Kidney glomerular epithelial cell (primary cell): ENCODE results near the gene RGL4.

Experiments used
- DNase-seq: peaks from one replicate; lab custom pipeline; 2025; lab: John Stamatoyannopoulos, UW

RGL4 gene

DNA sequence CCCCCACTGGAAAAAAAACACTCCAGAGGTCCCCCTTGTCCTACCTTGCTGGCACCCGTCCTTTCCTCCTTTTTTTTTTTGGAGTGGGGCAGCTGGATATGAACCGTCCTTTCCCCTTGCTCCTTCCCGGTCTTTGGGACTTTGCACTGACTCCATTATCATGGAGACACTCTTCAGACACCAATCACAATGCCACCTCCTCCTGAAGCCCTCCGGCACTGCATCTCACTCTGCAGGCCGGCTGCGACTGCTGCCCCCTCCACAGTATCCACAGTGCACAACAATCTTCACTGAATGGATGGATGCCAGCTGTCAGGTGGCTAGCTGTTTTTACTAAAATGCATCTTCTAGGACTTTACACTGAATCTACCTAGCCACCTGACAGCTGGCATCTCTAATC lies 12.7 kb upstream of the RGL4 start:
- DNase-seq = no peak

- DNase-seq = no peak
These were observed 9.6 kb upstream of the RGL4 start for GRCh38 chr22:23681026-23681809.

GRCh38 chr22:23682077-23682476 lies 8.7 kb upstream of the RGL4 start:
- DNase-seq = no peak

DNA sequence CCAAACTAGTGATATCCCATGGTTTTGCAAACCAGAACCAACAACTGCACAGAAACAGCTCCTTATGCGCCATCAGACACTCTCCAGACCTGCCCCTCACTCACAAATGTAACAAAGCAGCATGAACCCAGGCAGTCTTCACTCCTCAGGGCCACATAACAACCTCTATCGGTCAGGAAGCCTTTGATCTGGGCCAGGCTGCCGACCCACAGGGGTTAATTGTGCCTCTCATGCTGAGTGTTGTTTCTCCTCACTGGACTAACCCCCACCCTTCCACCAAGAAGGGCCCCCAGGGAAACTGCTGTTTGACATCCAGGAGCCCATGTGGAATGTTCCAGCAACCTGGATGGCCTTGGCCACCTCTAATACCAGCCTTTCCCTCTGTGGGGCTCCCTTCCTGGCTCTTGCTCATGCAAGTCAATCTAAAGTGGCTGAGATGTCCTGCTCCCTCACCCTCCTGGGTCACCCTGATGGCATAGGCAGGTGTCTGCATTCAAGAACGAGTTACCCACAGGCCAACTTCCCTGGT lies 7.9 kb upstream of the RGL4 start:
- no peak for DNase-seq

GRCh38 chr22:23683545-23683944 lies 7.3 kb upstream of the RGL4 start:
- no peak for DNase-seq

DNA sequence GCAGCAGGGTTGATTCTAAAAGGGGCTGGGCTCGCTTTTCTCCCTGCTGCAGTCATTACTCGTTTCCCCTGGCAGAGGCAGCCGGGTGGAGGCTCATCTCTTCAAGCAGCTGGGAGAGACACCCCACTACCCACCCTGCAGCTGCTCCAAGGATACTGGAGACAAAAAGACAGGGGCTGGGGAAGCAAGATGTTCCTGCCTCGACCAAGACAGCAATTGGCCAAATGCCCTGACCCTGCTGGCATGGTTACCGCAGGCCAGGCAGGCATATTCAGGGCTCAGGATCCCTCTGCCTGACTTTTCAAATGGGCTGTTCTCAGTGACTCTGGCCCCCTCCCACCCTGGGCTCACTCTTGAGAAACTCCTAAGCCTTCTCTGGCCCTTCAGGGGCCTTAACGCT lies 6.8 kb upstream of the RGL4 start:
- no peak for DNase-seq

DNA sequence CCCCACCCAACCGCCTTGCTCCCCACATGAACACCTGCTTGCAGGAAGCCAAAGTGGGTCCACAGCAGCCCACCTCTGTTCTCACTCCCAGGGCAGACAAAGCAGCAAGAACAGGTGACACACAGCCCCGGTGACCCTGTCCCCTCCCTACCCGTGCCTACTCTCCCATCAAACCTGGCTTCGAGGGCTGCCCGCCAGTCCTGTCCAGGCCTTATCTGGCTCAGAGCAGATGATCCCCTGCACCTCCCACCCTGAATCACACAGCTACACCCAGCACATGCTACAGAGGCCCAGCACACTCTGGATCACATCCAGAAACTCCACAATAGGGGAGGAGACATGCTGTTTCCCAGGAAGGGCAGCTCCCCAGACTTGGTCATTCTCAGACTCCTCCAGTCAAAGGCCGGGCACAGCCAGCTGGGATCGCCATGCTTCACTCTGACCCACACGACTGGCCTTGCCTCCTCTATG lies 6.2 kb upstream of the RGL4 start:
- DNase-seq = no peak

GRCh38 chr22:23685205-23685784 lies 5.5 kb upstream of the RGL4 start:
- DNase-seq = no peak

DNA sequence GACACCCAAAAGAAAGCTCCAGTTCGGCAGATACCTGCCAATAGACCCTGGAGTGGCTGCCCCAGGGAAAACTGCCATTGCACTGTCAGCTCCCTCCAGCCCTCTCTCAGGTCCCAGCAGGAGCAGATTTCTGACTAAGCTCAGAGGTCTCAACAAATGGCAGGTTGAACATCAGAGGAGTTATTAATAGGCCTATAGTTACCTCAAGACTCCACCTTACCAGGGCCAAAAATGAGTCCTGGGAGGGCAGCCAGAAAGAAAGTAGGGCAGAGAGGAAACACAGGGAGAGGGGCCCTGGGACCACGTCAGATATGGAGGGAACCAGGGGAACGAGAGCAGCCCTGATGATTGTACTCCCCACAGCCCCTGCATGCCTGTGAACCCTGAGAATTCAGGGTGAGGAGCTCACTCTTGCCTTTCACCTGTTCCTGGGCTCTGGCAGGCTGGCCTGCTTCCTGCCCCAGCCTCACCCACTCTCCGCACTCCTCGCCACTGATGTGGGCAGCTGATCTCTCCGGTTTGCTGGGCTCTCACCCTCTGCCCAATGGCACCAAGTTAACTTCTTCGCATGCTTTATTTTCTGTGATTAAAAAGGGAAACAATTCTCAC lies 4.3 kb upstream of the RGL4 start:
- DNase-seq = no peak

DNA sequence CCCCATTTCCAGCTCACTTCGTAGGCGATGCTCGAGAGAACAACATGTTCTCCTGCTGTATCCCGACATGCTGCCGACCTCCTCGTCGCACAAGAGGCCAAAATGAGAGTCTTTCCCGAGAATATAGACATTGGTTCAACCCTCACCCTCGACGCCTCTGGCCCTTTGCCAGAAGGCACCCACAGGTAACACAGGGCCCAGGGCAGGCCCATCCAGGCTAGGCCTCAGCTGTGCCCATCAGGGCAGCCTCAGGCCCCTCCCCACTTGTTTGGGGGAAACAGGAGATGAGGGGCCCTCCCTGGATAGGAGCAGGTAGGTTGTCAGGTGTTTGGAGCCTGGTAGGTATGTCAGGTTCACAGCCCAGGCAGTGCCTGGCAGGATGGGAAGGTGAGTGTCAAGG lies 2.7 kb upstream of the RGL4 start:
- no peak for DNase-seq

DNA sequence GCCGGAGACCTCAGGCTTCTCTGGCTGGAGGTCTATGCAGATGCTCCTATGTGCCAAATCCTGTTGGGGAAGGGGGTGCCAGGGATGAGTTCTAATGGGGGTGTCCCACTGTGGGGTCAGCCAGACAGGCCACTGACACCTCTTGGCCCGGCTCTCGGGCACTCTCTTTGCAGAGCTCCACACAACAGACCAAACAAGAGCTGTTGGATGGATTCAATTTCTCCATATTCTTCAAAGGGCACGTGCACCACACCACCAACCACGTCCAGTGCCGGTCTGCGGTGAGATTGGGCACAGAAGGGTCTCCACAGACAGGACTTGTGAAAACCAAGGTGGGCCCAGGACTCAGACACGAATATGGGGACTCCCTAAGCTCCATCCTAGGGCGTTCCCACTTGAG lies 2.2 kb upstream of the RGL4 start:
- no peak for DNase-seq

DNA sequence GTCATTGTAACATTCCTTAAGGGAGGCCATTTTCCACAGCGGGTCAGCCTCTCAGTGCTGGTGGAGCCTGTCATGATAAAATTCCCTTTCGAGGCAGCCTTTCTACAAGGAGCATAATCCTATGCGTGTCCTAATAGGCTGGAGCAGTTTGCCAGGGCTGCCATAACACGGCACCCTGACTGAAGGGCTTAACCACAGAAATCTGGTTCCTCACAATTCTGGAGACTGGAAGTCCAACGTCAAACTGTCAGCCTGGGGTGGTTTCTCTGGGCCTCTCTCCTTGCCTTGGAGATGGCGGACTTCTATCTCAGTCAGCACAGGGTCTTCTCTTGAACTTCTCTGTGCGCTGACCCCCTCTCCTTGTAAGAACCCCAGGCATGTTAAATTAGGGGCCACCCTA lies 1.4 kb upstream of the RGL4 start:
- DNase-seq = no peak

DNA sequence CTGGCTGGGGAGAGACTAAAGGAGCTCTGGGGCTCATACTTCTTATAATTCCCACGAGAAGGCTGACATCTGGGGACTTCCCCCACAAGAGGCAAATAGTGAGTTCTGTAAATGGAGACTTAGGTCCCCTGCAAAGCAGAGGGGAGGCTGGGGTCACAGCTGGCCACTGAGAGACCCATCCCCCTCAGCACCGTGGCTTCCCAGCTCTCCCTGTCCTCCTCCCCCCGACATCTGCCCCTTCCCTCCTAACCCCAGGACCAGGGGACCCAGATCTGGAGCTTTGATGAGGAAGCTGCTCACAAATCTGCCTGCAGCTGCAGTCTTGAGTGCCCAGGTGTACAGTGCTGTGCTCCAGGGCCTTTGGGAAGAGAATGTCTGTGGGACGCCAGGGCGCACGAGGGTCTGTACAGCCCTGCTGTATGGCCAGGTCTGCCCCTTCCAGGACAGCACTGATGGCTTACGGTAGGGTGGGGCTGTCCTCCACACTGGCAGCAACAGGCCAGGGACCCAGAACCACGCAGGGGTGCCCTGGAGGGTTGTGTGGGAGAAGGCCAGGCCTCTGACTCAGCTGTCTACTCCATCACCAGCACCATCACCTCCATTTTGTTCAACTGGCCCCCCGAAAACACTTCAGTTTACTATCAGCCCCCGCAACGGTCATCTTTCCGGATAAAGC lies 1.1 kb downstream of the RGL4 start:
- DNase-seq = no peak

GRCh38 chr22:23692598-23693291 lies 1.9 kb downstream of the RGL4 start:
- DNase-seq = no peak

DNA sequence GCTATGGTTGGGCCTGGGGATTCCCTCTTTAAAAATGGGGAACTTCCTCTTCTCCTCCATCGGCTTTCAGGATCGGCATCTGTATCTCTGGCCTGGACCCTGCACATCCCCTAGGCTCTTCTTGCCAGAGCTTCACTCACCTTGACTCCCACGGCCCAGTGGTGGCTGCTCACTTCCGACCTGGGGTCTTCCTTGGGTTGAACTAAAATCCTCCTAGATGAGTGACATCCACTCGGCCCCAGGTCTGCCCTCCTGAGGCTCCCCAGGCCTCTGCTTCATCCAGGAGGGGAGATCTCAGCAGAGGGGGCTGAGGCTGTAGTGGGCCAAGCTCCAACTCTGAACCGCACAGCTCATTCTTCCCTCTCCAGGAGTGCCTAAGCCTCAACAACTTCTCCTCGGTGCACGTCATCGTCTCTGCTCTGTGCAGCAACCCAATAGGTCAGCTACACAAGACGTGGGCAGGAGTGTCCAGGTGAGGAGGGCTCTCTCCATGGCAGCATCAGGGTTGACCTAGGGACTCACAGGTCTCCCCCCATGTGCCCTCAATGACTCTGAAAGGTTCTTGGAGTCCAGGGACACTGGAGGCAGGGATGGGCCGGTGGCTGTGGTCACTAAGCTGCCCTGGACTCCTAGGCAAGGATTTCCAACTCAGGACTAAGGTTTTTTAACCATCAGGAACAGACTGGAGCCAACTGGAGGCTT lies 3.3 kb downstream of the RGL4 start:
- DNase-seq = no peak

GRCh38 chr22:23695141-23695540 lies 4.3 kb downstream of the RGL4 start:
- DNase-seq = no peak

DNA sequence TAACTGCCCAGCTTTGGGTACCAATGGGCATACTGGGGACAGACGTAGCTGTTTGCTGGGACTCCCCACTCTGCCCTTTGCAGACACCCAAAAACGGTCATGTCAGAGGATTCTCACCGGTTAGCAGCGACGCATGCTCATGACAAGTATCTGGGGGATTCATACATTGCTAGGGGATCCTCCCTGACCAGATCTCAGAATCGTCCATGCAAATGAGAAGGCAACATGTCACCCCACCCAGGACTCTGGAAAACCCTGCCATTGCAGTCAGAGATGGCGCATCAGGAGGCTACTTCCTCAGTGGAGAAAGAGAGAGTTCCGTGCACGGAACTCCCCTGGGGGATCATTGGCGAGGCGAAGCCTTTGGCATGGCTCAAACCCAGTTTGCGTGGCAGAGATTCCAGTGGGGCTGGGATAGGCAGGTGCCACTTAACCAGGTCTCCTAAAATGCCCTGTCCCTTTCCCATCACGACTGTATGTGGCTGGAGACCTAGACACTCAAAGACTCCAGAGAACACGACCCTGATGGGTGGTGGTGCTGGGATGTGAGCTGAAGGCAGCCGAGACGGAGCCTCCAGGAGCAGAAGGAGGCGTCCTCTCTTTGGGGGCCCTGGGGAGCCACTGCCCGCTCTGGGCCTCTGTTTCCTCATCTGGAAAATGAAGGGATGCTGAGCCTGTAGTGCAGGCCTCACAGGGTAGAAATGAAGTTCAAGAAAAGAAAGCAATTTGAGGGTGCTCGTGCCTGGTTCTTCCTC lies 4.9 kb downstream of the RGL4 start:
- DNase-seq = no peak

DNA sequence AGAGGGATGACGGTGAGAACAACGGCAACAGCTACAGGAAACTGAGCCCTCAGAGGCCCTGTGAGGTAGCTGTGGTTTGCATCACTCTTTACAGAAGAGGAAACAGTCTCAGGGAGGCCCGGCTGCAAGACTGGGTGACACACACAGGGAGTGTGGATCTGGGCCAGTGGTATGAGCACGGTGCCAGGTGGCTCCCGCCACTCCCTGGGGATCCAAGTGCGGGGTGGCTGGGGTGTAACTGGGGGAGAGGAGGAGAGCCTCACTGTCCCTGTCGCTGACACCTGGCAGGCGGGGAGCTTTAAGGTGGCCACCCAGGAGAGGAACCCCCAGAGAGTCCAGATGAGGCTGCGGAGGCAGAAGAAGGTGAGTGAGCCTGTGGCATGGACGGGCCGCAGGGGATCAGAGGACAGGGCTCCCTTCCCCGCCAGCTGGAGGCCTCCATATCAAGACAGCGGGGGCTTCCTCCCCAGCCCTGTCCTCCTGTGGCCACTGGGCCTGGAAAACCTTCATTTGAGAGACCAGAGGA lies 5.6 kb downstream of the RGL4 start:
- no peak for DNase-seq

- DNase-seq = no peak
These were observed 6.5 kb downstream of the RGL4 start for GRCh38 chr22:23697031-23697970.
